Measurements from ENCODE around the gene FOXI1.

The FOXI1 gene

GRCh38 chr5:170105642-170106611 lies at the start of gene FOXI1:
FOXI1 (plus strand) TSS chr5:170105897; CDS start chr5:170105958, 61 bp downstream.
- no peak for DNase-seq

- no peak for DNase-seq
Observed at GRCh38 chr5:170056561-170057267, 49.0 kb upstream of the FOXI1 start.

- DNase-seq, result no peak
Observed at GRCh38 chr5:170057311-170057710, 48.4 kb upstream of the FOXI1 start.

GRCh38 chr5:170059221-170059620 lies 46.5 kb upstream of the FOXI1 start:
- no peak for DNase-seq

GRCh38 chr5:170067152-170067551 lies 38.5 kb upstream of the FOXI1 start:
- DNase-seq, result no peak

GRCh38 chr5:170067574-170068170 lies 38.0 kb upstream of the FOXI1 start:
- DNase-seq, result no peak

GRCh38 chr5:170069512-170069911 lies 36.2 kb upstream of the FOXI1 start:
- no peak for DNase-seq

GRCh38 chr5:170070556-170071412 lies 34.9 kb upstream of the FOXI1 start:
- DNase-seq, result no peak

- DNase-seq, result no peak
Observed at GRCh38 chr5:170071748-170072147, 33.9 kb upstream of the FOXI1 start.

GRCh38 chr5:170075696-170076095 lies 30.0 kb upstream of the FOXI1 start:
- DNase-seq, result no peak

- no peak for DNase-seq
Observed at GRCh38 chr5:170076211-170076610, 29.5 kb upstream of the FOXI1 start.

GRCh38 chr5:170076739-170077138 lies 29.0 kb upstream of the FOXI1 start:
- DNase-seq, result no peak

GRCh38 chr5:170077526-170077925 lies 28.2 kb upstream of the FOXI1 start:
- DNase-seq, result no peak

- DNase-seq, result no peak
Observed at GRCh38 chr5:170078458-170078857, 27.2 kb upstream of the FOXI1 start.

GRCh38 chr5:170078931-170079330 lies 26.8 kb upstream of the FOXI1 start:
- DNase-seq, result no peak

GRCh38 chr5:170080217-170080616 lies 25.5 kb upstream of the FOXI1 start:
- DNase-seq, result no peak

- no peak for DNase-seq
Observed at GRCh38 chr5:170080786-170081445, 24.8 kb upstream of the FOXI1 start.

- no peak for DNase-seq
Observed at GRCh38 chr5:170081616-170082015, 24.1 kb upstream of the FOXI1 start.

- no peak for DNase-seq
Observed at GRCh38 chr5:170082701-170083100, 23.0 kb upstream of the FOXI1 start.

- DNase-seq, result no peak
Observed at GRCh38 chr5:170087168-170087817, 18.4 kb upstream of the FOXI1 start.

GRCh38 chr5:170092455-170093101 lies 13.1 kb upstream of the FOXI1 start:
- DNase-seq, result no peak

Measured in activated CD8-positive, alpha-beta memory T cell treated with anti-CD3 and anti-CD28 coated beads, Interleukin-2, amount 50 U/mL, for 4 hours (primary cell).